ENCODE results near the gene ARID5B.
A peak's percentile ranks its signal among the peaks of the same experiment; 100 is the strongest.
"Not testable (repeated sequence)": the region's sequence is repeated elsewhere in the genome, so short reads cannot be mapped to it uniquely, and the experiment has no call there.

The ARID5B gene

DNA sequence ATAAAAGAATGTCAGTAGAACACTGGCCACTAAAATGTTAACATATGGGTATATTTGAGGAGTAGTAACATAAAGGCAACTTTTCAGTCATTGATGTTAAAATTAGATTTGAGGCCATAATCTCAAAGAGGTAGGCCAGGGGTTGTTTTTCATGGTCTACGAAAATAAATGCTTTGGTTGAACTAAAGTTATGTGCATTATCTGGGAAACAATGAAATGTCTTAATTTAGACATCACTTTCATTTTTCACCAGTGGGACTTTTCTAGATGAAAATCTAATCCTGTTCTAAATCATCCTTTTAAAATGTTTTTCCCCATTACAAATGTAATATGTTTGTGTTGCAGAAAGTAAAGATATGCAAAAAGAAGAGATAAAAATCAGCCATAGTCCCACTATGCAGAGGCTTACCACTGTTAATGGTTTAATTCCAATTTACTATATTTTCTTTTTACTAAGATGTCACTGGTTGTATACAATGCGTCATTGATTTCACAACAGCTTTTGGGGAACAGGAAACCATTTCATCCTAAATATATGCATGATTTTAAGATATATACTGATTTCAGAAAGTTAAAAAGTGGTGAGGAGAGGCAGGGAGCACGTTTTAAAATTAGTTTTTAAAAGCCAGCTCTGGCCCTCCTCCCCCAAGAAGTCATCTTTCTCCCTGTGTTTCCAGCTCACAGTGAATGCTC is 64.3 kb downstream of the ARID5B start:
- DNase-seq, result peak; percentile 38 to 55

DNA sequence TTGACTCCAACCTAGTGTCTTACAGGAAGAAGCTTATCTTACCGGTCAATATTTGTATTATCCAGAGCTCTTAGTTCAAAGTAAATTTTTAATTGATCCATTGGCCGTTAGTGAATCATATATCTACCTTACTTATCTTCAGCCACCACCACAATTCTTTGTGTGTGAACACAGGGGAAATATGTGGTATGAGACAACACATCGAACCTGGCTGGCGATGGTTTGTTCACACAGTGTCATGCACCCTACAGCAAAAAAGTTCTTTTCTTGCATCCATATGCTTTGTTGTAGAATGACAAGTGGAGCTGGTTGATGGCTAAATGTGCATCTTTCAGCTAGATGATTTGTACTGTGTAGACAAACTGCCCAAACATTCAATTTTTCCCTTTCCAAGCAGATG is 65.8 kb downstream of the ARID5B start:
- no peak for DNase-seq

DNA sequence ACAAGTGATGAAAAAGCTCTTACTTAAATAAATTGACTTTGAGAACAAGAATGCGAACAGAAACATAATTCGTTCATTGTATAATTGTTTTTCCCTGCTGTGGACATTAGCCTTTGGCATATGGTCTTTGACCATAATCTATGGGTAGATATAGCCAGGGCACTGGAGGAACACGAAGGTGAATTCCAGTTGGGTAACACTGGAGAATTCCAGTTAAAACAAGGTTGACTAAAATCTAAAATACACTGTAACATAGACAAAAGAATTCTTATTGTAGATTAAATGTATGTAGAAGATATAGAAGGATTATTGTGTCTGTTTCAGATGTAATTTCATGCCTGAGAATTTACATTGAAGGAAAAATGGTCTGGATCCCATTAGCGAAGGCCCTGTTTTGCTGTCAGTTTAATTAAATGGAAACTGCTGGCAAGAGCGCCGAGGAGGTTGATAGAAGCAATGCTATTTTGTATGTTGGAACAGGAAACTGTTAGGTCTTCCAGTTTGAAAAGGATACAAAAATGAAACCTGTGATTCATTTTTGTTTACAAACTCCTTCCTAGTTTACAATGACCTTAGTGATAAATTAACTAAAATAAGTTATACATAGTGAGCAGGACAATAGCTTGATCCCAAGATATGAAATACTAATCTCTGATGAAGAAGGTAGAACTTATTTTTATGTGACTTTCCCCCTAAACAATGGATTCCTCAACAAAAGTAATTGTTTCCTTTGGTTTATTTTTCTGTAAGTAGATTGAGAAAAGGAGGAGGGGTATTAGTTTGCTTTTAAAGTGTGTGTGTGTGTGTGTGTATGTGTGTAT is 68.9 kb downstream of the ARID5B start:
- no peak for DNase-seq

DNA sequence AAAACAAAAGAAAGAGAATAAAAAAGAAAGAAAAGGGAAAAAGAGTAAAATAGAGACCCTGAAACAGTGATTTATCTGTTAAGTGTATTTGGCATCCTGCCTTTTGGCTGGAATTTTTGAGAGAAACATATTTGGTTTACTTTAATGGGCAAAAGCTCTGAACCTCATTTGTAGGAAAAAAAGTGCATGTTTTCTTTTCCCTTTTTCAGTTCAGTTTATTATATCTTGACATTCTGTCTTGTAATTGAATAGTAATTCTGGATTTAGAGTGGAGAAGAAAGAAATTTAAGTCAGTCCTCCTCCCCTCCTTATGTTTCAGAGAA is 69.5 kb downstream of the ARID5B start:
- DNase-seq, result no peak

DNA sequence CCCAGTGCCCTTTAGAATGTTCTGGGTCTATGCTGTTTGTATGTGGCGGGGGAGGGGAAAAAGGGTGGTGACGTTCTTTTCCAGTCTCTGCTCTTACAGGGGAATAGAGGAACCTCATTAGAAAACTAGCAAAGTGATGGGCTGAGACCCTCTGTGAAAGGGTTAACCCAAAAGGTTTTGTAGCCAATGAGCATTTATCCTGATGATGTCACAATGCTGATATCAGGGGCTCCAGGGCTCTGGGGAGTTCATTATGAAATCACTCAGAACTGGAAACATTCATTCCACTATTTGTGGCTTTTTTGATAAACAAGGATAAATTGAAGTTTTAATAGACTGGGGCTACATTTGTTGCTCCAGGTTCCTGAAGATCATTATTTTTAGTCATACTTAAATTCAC is 71.7 kb downstream of the ARID5B start:
- no peak for DNase-seq

DNA sequence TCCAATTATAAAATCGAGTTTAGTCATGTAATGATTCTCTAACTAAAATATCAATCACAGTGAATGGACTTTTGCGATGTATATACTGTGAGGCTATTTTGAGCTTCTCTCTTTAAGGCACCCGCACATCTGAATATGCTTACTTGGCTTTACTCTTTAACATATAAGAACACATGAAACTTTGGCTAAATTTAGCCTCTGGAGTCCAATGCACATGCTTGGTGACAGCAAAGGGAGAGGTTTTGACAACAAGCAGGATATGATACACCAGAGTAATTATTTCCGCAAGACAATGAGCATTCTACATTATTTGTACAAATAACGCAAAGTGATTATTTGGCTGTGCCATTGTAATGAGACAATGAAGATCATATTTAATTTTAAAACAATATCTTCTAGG is 72.4 kb downstream of the ARID5B start:
- DNase-seq, result no peak

DNA sequence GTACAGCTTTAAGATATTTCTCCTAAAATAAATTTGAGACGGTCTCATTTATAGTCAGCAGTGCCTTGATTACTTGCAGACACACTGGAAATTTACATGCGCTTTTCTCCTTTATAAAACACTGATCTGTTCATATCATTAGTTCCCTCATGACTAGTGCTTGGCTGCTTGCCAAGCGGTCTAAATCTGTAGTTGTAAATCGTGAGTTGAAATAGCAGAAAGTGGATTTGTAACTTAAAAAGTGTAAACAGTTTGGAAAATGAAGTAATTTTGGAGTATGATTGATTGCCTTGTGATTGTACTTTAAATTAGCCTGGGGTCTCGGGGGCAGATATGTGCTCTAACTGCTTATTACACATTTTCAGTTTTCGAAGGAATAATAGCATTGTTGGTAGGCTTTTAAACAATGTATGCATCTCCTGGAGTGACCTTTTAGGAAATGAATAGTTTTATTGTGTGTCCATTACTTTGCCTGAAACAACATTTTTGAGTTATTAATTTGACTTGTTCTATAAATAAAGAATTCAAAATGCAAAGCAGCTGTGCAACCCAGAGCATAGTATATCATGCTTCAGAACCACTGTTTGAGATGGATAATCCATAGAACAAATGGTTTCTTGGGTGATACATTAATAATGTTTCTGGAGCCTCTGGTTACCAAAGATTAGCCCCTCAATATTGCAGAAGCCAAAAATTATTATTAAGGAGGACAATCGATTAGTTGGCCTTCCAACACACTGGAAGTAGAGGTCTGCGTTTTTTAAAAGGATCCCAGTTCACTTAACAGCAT is 73.3 kb downstream of the ARID5B start:
- DNase-seq, result no peak

DNA sequence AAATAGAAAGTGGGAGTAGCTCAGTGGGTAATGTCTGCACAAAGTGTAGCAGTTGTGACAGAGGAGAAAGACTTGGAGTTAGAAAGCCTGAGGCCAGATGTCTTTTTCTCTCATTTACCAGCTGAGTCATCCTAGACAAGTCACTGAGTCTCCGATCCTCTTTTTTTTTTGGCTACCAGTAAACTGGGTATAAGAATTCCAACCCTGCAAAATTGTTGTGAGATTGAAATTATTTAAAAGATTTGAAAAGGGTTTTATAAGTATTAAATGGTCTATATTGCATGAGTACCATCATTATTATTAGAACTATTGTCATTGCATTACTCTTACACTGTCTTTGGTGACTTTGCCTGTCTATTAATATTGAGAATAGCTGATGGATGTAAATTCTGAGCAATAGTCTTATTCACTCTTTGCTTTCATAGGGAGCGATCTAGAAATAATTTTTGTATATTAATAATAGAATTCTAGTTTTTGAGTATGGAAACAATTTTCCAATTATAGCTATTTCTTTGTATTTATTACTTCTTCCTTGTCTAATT is 74.0 kb downstream of the ARID5B start:
- peak; percentile 61 to 82 for DNase-seq

DNA sequence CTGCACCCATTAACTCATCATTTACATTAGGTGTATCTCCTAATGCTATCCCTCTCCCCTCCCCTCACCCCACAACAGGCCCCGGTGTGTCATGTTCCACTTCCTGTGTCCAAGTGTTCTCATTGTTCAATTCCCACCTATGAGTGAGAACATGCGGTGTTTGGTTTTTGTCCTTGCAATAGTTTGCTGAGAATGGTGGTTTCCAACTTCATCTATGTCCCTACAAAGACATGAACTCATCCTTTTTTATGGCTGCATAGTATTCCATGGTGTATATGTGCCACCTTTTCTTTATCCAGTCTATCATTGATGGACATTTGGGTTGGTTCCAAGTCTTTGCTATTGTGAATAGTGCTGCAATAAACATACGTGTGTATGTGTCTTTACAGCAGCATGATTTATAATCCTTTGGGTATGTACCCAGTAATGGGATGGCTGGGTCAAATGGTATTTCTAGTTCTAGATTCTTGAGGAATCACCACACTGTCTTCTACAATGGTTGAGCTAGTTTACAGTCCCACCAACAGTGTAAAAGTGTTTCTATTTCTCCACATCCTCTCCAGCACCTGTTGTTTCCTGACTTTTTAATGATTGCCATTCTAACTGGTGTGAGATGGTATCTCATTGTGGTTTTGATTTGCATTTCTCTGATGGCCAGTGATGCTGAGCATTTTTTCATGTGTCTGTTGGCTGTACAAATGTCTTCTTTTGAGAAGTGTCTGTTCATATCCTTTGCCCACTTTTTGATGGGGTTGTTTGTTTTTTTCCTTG is 75.6 kb downstream of the ARID5B start:
- not testable (repeated sequence) for DNase-seq

DNA sequence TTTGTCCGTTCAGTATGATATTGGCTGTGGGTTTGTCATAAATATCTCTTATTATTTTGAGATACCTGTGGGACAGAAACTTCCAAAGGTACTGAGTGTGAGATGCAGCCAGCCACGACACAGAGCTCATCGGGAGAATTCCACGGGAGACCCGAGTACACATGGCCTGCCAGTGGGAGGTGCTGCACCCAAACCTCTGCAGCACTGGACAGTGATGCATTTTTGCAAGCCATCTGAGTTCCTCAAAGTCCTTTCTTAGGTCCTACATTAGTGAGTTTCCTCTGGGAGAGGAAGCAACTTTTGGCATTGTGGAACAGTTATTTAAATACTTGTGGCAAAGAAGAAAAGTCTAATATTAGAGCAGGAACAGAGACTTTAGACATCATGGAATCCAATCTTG is 77.5 kb downstream of the ARID5B start:
- DNase-seq, result peak; percentile 62 to 72

DNA sequence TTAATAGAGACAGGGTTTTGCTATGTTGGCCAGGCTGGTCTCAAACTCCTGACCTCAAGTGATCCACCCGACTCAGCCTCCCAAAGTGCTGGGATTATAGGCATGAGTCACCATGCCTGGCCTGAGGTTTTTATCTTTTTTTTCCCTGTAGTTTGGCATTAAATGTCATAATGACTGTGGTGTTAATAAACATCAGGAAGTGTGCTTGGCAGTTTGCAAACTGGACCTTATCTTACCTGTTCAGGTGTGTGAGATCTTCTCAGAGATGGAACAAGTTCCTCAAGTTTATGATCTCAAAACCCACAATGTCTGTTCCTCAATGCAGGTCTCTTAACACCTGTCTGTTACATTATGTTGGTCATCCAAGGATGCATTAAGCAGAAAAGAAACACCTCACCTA is 80.0 kb downstream of the ARID5B start:
- DNase-seq, result no peak

DNA sequence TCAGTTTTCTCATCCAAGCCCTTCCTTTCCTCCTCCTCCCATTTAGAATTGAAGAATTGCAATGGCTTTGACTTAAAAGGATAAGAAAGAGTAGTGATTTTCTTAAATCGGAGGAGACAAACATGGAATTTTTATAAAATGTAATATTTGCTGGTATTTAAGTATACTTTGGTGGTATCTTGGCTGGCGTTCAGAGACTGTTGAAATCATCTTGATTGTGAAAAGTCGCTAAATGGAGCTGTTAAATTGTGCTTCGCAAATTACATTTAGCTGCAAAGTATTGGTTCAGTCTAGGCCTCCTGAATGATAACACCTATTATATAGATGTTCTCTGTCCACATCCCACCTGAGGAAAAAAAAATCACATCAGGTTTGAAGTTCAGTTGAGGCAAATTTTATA is 81.8 kb downstream of the ARID5B start:
- no peak for DNase-seq

DNA sequence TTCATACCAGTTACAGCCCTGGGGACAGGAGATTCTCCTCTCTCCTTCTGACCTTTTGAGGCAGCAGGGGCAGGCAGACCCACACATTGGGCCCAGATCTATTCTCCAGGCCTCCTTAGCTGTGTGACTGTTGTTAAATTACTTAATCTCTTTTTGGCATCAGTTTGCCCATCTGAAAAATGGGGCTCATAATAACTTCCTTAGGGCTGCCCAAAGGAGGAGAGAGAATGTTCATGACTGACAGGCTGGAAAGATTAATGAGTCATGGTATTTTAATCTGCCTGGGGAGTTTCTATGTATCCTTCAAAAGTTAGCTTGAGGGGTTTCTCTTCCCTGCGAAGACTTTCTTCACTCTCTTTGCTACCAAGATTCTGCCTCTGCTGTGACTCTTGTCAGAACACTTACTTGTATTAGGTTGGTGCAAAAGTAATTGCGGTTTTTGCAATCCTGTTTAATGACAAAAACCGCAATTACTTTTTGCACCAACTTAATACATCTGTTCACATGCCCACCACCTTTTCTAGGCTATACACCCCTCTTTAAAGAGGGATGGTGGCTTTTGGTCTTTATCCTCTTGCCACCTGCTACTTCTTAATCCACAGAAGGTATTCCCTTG is 83.4 kb downstream of the ARID5B start:
- no peak for DNase-seq

DNA sequence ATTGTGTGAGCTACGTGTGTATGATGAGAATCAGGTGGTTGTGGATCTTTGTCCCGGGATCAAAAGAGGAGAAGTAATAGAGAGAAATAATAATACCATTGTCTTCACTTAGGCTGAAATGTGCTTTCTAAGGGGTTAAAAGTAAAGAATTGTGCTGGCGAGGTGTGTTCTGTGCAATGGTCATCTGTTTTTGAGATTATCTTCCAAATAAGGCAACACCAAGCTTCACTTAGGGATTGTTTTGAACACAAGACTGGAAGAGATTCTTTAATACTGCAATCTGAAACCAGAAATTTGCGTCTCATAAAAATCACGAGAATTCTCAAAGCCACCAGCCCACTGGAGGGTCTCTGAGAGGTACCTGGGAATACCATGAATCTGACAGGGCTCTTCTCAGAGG is 84.2 kb downstream of the ARID5B start:
- DNase-seq, result no peak

DNA sequence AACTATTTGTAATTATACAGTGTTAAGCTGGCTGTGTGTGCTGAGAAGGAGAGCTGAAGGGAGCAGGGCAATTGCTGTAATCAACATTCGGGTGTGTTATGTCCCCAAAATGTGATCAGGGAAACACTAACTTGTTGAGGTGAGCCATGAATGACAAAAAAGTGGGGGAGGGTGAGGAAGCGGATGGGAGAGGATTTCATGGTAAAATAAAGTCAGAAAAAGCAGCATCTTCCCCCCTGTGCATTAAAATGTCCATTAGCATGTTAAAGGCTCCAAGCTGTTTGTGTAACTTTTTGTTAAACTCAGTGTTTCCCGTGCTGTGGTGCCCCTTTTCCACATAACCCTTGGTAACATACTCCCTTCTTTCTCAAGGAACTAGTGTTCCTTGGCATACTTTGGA is 84.9 kb downstream of the ARID5B start:
- DNase-seq, result no peak

DNA sequence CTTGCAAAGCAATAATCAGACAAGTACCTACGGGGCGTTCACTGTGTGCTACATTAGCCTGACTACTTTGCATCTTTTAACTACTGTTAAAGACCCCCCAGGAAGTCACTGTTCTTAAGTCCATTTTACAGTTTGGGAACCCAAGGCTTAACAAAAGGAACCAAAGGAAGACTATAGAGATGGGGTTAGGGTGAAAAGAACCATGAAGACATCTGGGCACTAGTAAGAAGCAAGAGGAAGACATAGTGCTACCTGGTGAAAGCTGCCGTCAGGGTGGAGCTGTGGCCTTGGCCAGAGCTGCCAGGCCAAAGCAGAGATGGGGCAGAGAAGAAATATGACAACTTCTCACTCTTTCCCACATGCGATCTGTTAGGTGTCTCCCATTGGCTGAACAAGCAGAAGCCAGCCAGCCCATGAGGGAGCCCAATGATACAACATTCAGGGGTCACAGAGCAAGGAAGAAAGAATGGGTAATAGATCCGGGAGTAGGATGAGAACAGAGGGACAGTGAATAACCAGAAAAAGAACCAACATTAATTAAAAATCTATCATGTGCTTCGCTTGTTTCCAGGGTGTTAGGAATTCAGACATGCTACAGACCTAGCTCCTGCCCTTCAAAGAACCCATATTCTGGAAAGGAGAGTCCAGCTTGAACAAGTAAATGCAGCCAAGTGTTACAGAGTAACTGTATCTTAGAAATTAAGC is 85.4 kb downstream of the ARID5B start:
- DNase-seq, result no peak

DNA sequence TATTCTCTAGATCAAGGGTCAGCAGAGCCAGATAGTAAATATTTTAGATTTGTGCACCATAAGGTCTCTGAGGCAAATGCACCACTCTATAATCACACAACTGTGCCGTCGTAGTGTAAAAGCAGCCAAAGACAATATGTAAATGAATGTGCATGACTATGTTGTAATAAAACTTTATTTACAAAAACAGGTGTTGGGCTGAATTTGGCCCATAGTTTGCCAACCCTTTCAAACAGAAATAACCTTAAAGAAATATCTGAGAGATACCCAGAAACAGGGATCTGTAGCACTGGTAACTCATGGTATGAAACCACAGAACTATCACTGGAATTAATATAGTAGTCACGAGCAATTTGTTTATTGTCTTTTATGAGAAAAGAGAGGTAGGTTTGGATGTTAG is 86.0 kb downstream of the ARID5B start:
- DNase-seq, result no peak

DNA sequence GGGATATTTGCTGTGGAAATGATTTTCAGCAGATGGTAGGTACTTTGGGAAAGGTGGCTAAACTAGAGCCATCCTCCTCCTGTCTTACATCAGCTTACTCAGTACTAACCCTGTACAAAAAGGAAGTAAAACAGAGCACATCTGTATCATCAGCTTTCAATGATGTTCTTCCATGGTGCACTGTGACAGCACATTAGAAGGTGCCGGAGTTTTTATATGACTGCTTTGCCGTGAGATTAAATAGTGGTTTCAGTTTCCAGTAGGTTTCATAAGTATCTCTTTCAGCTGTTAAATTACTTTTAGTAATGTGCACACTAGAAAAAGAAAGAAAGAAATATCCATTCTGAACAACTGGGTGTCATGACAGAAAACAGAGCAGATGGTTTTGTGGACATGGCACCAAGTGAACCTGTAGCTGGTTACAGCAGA is 86.5 kb downstream of the ARID5B start:
- peak; percentile 51 to 62 for DNase-seq

DNA sequence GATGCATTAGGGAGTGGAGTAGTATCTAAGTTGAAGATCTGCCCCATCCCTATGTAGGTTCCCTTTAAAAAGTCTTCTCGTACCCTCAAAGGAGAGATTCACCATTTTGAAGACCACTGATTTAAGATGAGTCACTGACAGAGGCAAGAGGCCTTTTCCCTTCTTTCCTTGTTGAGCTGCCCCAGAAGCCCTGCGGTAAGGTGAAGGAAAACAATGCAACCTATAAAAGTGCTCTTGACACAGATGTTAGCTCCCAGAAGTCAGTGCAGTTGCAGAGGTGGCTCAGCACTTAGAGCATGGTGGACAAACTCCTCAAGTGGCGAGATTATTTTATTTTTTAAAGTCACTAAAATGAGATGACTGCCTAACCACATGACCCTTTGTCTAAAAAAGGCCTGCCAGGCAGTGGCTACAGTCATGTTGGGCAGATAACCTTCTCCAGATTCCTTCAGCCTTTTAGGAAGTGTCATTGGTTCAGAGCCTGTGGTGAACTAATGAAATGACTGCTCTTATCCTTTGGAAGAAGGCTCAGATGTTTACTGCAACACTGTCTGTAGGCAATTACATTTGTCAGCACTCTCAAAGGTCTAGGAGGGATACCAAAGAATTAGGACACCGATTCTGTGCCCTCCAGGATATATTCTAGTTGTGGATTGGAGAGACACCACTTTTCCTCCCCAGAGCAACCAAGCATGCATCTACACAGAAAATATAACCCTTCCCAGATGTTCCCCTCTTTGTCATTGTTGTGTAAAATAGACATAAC is 88.7 kb downstream of the ARID5B start:
- DNase-seq, result no peak

DNA sequence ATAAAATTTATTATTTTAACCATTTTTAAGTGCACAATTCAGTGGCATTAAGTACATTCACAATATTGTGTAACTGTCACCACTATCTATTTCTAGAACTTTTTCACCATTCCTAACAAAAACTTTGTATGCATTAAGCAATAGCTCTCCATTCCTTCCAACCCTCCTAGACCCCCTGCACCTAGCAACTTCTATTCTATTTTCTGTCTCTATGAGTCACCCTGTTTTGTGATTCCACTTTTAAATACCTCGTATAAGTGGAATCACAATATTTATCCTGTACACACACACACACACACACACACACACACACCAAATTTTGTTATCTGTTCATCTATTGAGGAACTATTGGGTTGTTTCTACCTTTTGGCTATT is 89.2 kb downstream of the ARID5B start:
- DNase-seq, result no peak

DNA sequence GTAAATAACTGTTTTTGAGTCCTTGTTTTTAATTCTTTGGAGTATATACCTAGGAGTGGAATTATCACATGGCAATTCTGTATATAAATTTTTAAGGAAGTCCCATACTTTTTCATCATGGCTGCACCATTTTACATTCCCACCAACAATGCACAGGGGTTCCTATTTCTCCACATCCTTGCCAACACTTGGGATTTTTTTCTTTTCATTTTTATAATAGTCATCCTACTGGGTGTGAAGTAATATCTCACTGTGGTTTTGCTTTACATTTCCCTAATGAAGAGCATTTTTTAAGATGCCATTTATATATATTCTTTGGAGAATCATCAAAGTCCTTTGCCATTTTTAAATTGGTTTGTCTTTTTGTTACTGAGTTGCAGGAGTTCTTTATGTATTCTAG is 89.7 kb downstream of the ARID5B start:
- peak; percentile 64 to 74 for DNase-seq
